ENCODE measurements around the gene PTBP1. TPM values are rescaled to one million over a fixed set of nuclear protein-coding genes. Genes with fewer than 3 reads are reported as not detected.

The PTBP1 gene
- total and polyA plus RNA-seq, 2 of the 13 experiments (the other 11 are each of a cell fraction or from before 2014, with no cell fraction given), result 195 to 288 TPM

DNA sequence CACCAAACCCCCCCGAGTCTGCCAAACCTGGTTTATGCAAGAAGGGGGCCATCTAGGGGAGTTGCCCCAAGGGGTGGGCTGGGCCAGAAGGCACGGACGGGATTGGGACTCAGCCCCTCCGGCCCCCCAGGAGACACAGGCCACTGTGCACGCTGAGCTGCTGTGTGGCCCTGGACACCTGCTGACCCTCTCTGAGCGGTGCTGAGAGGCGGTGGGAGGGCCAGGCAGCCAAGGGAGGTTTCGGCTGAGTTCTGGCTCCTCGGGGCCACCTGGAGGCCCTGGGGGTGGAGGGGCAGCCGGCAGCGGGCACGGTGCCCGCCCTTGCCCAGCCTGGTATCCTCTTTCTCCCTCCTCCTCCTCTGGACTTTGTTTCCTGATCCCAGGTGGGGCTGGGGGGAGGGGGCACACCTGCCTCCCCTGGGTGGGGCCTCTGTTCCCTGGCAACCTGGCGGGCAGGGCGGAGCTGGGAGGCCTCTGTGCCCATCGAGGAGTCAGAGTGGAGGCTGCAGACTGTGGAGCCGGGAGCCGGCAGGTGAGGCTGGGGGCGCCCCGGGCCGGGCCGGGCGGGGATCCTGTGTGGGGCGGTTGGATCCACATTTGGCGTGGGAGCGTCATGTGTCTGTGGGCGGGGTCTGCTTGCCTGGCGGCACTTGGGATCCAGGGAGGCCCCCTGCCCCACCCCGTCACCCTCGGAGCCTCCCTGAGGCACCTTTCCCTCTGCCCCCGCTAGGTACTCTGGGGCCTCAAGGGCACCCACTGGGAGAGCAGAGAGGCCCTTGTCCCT is 46.4 kb upstream of the PTBP1 start, which contains the start of gene MISP (continued):
- TF ChIP-seq, protein P1, sequence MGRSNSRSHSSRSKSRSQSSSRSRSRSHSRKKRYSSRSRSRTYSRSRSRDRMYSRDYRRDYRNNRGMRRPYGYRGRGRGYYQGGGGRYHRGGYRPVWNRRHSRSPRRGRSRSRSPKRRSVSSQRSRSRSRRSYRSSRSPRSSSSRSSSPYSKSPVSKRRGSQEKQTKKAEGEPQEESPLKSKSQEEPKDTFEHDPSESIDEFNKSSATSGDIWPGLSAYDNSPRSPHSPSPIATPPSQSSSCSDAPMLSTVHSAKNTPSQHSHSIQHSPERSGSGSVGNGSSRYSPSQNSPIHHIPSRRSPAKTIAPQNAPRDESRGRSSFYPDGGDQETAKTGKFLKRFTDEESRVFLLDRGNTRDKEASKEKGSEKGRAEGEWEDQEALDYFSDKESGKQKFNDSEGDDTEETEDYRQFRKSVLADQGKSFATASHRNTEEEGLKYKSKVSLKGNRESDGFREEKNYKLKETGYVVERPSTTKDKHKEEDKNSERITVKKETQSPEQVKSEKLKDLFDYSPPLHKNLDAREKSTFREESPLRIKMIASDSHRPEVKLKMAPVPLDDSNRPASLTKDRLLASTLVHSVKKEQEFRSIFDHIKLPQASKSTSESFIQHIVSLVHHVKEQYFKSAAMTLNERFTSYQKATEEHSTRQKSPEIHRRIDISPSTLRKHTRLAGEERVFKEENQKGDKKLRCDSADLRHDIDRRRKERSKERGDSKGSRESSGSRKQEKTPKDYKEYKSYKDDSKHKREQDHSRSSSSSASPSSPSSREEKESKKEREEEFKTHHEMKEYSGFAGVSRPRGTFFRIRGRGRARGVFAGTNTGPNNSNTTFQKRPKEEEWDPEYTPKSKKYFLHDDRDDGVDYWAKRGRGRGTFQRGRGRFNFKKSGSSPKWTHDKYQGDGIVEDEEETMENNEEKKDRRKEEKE (IDR thresholded peaks at IDR 0.05), result no peak
- TF ChIP-seq SRF (IDR thresholded peaks at IDR 0.05; ENCODE audit: low read depth, low read length), result no peak
- TF ChIP-seq, protein P2, sequence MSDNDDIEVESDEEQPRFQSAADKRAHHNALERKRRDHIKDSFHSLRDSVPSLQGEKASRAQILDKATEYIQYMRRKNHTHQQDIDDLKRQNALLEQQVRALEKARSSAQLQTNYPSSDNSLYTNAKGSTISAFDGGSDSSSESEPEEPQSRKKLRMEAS (IDR thresholded peaks at IDR 0.05), result no peak
- TF ChIP-seq NR3C1 (CRISPR knock-in tag; IDR thresholded peaks at IDR 0.05), result no peak
- no peak for TF ChIP-seq ZNF614 (CRISPR knock-in tag; IDR thresholded peaks at IDR 0.05; ENCODE audit: borderline replicate concordance)
- TF ChIP-seq THRA (CRISPR knock-in tag; IDR thresholded peaks at IDR 0.05; ENCODE audit: borderline replicate concordance), result no peak
- TF ChIP-seq HOXA3 (CRISPR knock-in tag; IDR thresholded peaks at IDR 0.05), result no peak
- TF ChIP-seq ZNF274 (CRISPR knock-in tag; IDR thresholded peaks at IDR 0.05), result no peak
- no peak for TF ChIP-seq WIZ (CRISPR knock-in tag; IDR thresholded peaks at IDR 0.05)
